BLaER1 treated with 17β-estradiol and CSF1 and Interleukin-3, amounts not matched to agents 10 nM and 100 nM (cell line): ENCODE results near the gene ARF5.
"Not testable (repeated sequence)": the region's sequence is repeated elsewhere in the genome, so short reads cannot be mapped to it uniquely, and the experiment has no call there.

Experiments
- H3K27ac ChIP-seq, 11 experiments: shearing (Covaris generic); formaldehyde crosslinking; 2 replicates each; pipeline ENCODE4 v1.8.1; 2022
- H3K27me3 ChIP-seq, 11 experiments: shearing (Covaris generic); formaldehyde crosslinking; 2 replicates each; pipeline ENCODE4 v1.8.1; 2022
- H3K36me3 ChIP-seq, 11 experiments: shearing (Covaris generic); formaldehyde crosslinking; 2 replicates each; pipeline ENCODE4 v1.8.1; 2022
- H3K4me1 ChIP-seq, 10 experiments: shearing (Covaris generic); formaldehyde crosslinking; 2 replicates each; pipeline ENCODE4 v1.8.1; 2022
- H3K4me2 ChIP-seq, 11 experiments: shearing (Covaris generic); formaldehyde crosslinking; 2 replicates each; pipeline ENCODE4 v1.8.1; 2022
- H3K4me3 ChIP-seq, 10 experiments: shearing (Covaris generic); formaldehyde crosslinking; 2 replicates each; pipeline ENCODE4 v1.8.1; 2022
- H3K9ac ChIP-seq, 11 experiments: shearing (Covaris generic); formaldehyde crosslinking; 2 replicates each; pipeline ENCODE4 v1.8.1; 2022
- H3K9me3 ChIP-seq, 11 experiments: shearing (Covaris generic); formaldehyde crosslinking; replicated peaks in 1 of 11; 2 replicates each; pipeline ENCODE4 v1.8.1; 2022
- H4K20me1 ChIP-seq, 11 experiments: shearing (Covaris generic); formaldehyde crosslinking; 2 replicates each; pipeline ENCODE4 v1.8.1; 2022
- Cebpa-rat ChIP-seq, 11 experiments: shearing (Covaris generic); IDR thresholded peaks; 2 replicates each; pipeline ENCODE4 v1.8.1; 2022

The ARF5 gene

DNA sequence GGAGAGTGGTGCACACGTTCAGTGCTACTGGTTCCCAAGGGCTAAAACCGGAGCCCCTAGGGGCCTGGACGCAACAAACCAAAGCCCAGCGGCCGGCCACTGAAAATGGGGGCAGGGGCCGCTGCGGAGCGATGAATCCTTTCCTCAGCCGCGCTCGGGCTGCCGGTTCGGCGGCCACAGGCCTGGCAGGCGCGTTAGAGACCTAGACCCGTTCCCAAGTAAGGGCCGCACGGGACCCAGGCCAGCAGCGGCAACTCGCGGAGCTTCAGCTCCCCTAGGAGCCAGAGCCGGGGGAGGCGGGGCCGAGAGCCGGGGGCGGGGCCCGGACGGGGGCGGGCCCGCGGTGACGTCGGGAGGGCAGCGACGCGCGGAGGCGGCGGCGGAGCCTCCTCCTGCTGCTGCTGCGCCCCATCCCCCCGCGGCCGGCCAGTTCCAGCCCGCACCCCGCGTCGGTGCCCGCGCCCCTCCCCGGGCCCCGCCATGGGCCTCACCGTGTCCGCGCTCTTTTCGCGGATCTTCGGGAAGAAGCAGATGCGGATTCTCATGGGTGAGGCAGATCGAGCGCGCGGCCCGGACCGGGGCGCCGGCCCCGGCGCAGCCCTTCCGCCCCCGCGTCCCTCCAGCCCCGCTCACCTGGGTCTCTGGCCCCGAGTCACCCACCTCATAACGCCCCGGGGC is at the start of gene ARF5:
ARF5 (plus strand) TSS at position 393 of the 678 bp plus-strand sequence; CDS start at position 481, 88 bp downstream.
- Histone ChIP-seq H3K9ac (peak within 1 kb of the TSS; percentile 85 to 97 (median 94)), H4K20me1 (peaks cover 18 to 44% (median 33%) of the 10 kb centered on the region in 11 experiments; a peak in 21 of 22 replicates)
- TF ChIP-seq Cebpa-rat (IDR thresholded peaks at IDR 0.05): no peak

DNA sequence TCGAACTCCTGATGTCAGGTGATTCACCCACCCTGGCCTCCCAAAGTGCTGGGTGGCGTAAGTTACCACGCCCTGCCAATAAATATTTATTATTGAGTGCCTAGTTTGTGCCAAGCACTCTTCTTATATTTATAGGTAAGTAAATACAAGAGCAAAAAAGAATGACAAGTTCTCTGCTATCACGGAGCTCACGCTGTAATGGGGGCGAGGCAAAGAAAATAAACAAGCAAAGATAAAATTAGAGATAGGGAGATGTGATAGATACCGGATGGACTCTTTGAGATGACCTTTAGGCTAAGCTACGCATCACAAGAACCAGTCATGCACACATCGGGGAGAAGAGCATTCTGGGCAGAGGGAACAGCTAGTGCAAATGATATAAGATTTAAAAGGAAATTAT is 49.1 kb upstream of the ARF5 start:
- H3K4me3 ChIP-seq: no peak overlapping the region
- H3K9ac ChIP-seq: no peak overlapping the region
- peaks cover 0 to 8% (median 0%) of the 10 kb centered on the region in 11 experiments; a peak in 3 of 22 replicates for H3K9me3 ChIP-seq
- H3K4me1 ChIP-seq: no peaks in the 10 kb centered on the region
- no peak overlapping the region for H3K4me2 ChIP-seq
- H4K20me1 ChIP-seq: no peaks in the 10 kb centered on the region
- no peak overlapping the region for H3K27ac ChIP-seq
- TF ChIP-seq Cebpa-rat (IDR thresholded peaks at IDR 0.05): no peak
- no peaks in the 10 kb centered on the region for H3K27me3 ChIP-seq
- no peaks in the 10 kb centered on the region for H3K36me3 ChIP-seq

More for the DNA sequence above, at the start of gene ARF5:
- Histone ChIP-seq H3K4me1 (peaks cover 41 to 52% (median 45%) of the 10 kb centered on the region in 10 experiments), H3K27ac (peak within 1 kb of the TSS; percentile 83 to 94 (median 90)), H3K4me3 (peak within 1 kb of the TSS; percentile 81 to 99 (median 98)), H3K9me3 (no peaks in the 10 kb centered on the region), H3K4me2 (peak within 1 kb of the TSS; percentile 87 to 98 (median 93)), H3K36me3 (peaks cover 24 to 41% (median 31%) of the 10 kb centered on the region in 11 experiments), H3K27me3 (no peaks in the 10 kb centered on the region)

DNA sequence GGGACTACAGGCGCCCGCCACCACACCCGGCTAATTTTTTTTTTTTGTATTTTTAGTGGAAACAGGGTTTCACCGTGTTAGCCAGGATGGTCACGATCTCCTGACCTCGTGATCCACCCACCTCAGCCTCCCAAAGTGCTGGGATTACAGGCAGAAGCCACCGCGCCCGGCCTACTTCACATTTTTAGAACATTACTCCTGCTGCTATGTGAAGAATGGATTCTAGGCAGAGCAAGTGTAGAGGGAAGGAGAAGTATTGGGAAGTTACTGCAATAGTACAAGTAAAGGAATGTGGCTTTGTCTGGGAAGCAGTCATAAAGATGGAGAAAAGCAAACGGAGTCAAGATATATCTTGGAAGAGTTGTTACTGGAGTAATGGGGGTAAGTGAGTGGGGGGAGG is 47.8 kb upstream of the ARF5 start:
- H3K27ac ChIP-seq, H3K36me3 ChIP-seq, H3K4me2 ChIP-seq: not testable (repeated sequence)

DNA sequence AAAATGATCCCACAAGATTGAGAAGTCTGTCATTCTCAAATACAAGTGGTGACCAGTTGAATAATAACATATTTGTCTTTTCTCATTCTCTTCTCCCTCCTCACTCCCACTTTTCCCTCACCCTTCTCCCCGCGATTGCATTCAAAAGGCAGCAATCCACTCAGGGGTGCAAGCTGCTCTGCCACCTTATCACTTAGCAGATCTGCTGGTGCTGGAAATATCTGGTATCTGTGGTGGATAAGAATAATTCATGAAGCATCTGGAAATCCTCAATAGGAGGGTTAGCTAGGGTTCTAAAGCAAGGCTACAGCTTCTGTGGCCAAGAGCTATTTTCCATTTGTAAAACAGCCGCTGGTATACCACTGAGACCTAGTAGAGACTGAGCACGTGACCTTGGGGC is 46.7 kb upstream of the ARF5 start:
- Histone ChIP-seq H3K4me3 (no peak overlapping the region), H3K27me3 (no peaks in the 10 kb centered on the region), H3K9me3 (peaks cover 16 to 29% (median 22%) of the 10 kb centered on the region in 11 experiments), H4K20me1 (no peaks in the 10 kb centered on the region), H3K27ac (no peak overlapping the region), H3K9ac (no peak overlapping the region), H3K4me2 (no peak overlapping the region), H3K4me1 (no peaks in the 10 kb centered on the region), H3K36me3 (peaks cover 0 to 7% (median 0%) of the 10 kb centered on the region in 11 experiments; a peak in 2 of 22 replicates)
- TF ChIP-seq Cebpa-rat (IDR thresholded peaks at IDR 0.05): no peak

More for the DNA sequence above, 47.8 kb upstream of the ARF5 start:
- peaks cover 6 to 18% (median 11%) of the 10 kb centered on the region in 11 experiments for H3K9me3 ChIP-seq
- H3K27me3 ChIP-seq, H4K20me1 ChIP-seq, H3K9ac ChIP-seq, H3K4me3 ChIP-seq, H3K4me1 ChIP-seq: not testable (repeated sequence)

DNA sequence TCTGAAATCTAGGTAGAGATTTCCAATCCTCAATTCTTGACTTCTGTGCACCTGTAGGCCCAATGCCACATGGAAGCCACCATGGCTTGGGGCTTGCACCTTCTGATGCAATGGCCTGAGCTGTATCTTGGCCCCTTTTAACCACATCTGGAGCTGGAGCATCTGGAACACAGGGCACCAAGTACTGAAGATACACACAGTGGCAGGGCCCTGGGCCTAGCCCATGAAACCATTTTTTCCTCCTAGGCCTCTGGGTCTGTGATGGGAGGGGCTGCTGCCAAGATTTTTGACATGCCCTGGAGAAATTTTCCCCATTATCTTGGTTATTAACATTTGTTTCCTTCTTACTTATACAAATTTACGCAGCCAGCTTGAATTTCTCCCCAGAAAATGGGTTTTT is 41.9 kb upstream of the ARF5 start:
- Histone ChIP-seq H3K4me2 (no peak overlapping the region), H3K27me3 (no peaks in the 10 kb centered on the region), H4K20me1 (no peaks in the 10 kb centered on the region), H3K9me3 (peaks cover 25 to 36% (median 31%) of the 10 kb centered on the region in 11 experiments), H3K4me3 (no peak overlapping the region), H3K9ac (no peak overlapping the region), H3K27ac (no peak overlapping the region), H3K36me3 (peaks cover 0 to 7% (median 0%) of the 10 kb centered on the region in 11 experiments; a peak in 2 of 22 replicates), H3K4me1 (no peaks in the 10 kb centered on the region)
- TF ChIP-seq Cebpa-rat (IDR thresholded peaks at IDR 0.05): no peak

DNA sequence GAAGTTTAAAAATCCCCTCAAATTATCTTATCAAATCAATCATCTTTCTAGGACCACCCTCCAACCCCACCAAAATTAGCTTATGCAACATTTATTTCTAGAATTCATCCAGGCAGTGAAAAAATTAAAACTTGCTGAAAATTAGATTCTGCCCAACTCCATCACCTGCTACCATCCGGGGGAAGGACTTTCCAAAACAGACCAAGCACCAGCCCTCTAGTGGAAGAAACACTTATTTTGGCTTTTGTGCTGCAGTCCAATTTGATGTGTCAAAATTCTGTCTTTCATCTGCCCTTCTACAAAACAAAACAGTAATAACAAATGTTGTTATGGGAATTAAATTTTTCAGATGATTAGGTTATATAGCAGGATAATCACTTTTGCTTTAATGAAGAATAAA is 38.0 kb upstream of the ARF5 start:
- Histone ChIP-seq H3K36me3 (peaks cover 0 to 7% (median 0%) of the 10 kb centered on the region in 11 experiments; a peak in 2 of 22 replicates), H3K4me1 (no peaks in the 10 kb centered on the region), H3K27ac (no peak overlapping the region), H3K9ac (no peak overlapping the region), H3K27me3 (no peaks in the 10 kb centered on the region), H3K4me2 (no peak overlapping the region), H3K9me3 (peaks cover 22 to 29% (median 23%) of the 10 kb centered on the region in 11 experiments), H3K4me3 (no peak overlapping the region), H4K20me1 (no peaks in the 10 kb centered on the region)
- TF ChIP-seq Cebpa-rat (IDR thresholded peaks at IDR 0.05): no peak

DNA sequence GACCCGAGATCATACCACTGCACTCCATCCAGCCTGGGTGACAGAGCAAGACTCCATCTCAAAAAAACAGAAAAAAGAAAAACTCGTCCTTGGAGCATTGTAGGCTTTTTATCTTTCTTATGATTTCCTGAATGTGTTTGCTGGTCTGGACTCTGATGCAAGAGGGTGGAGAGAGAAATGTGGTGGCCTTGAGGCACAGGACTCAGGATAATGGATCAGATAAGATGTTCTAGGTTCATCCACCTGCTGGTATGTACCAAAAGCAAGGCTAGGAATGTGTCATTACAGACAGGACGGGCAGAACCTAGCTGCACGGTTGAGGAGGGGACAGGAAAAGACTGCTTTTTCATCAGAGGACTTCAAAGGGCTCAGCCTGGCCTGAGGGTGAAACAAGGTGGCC is 36.3 kb upstream of the ARF5 start:
- Histone ChIP-seq H3K4me2 (no peak overlapping the region), H3K36me3 (no peaks in the 10 kb centered on the region), H3K9me3 (peaks cover 5 to 12% (median 6%) of the 10 kb centered on the region in 11 experiments; a peak in 20 of 22 replicates), H3K4me3 (no peak overlapping the region), H3K4me1 (no peaks in the 10 kb centered on the region), H4K20me1 (no peaks in the 10 kb centered on the region), H3K27me3 (no peaks in the 10 kb centered on the region), H3K9ac (no peak overlapping the region), H3K27ac (no peak overlapping the region)
- no peak for TF ChIP-seq Cebpa-rat (IDR thresholded peaks at IDR 0.05)

DNA sequence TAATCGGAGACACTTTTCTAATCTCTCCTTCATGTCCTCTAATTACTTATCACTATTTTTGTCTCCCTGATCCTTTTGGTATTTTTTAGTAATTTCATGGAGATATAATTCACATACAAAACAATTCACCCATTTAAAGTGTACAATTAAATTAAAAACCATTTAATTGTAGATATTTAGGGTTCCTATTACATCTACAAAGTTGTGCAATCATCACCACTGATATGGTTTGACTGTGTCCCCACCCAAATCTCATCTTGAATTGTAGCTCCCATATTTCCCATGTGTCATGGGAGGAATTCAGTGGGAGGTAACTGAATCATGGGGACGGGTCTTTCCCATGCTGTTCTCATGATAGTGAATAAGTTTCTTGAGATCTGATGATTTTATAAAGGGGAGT is 31.8 kb upstream of the ARF5 start:
- Histone ChIP-seq H3K4me3 (no peak overlapping the region), H3K9me3 (peaks cover 0 to 4% (median 0%) of the 10 kb centered on the region in 11 experiments; a peak in 3 of 22 replicates), H3K4me1 (no peaks in the 10 kb centered on the region), H3K27me3 (no peaks in the 10 kb centered on the region), H3K9ac (no peak overlapping the region), H3K4me2 (no peak overlapping the region), H3K36me3 (no peaks in the 10 kb centered on the region), H3K27ac (no peak overlapping the region), H4K20me1 (no peaks in the 10 kb centered on the region)
- peak in 1 of 11 experiments; percentile 25; a peak in 1 of 22 replicates for TF ChIP-seq Cebpa-rat (IDR thresholded peaks at IDR 0.05)

DNA sequence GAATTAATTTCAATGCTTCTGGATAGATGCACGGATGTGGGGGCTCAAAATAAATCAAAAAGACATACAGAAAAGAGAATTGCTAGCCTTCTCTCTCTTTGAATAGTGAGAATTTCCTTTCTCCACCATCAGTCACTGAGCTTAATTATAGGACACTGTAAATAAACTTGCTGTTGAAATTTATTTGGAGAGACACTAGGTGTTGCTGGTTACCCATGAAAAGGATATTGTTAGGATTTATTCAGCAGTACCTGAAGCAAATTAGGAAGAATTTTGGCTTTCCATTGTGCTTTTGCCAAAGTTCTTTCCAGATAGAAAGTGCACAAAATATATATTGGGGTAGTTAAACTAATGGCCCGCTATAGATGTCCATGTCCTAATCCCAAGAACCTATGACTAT is 30.4 kb upstream of the ARF5 start:
- TF ChIP-seq Cebpa-rat (IDR thresholded peaks at IDR 0.05): no peak
- no peaks in the 10 kb centered on the region for H3K27me3 ChIP-seq
- H4K20me1 ChIP-seq: no peaks in the 10 kb centered on the region
- no peak overlapping the region for H3K4me2 ChIP-seq
- peaks cover 0 to 4% (median 0%) of the 10 kb centered on the region in 11 experiments; a peak in 5 of 22 replicates for H3K9me3 ChIP-seq
- H3K36me3 ChIP-seq: no peaks in the 10 kb centered on the region
- no peaks in the 10 kb centered on the region for H3K4me1 ChIP-seq
- no peak overlapping the region for H3K9ac ChIP-seq
- no peak overlapping the region for H3K27ac ChIP-seq
- no peak overlapping the region for H3K4me3 ChIP-seq

DNA sequence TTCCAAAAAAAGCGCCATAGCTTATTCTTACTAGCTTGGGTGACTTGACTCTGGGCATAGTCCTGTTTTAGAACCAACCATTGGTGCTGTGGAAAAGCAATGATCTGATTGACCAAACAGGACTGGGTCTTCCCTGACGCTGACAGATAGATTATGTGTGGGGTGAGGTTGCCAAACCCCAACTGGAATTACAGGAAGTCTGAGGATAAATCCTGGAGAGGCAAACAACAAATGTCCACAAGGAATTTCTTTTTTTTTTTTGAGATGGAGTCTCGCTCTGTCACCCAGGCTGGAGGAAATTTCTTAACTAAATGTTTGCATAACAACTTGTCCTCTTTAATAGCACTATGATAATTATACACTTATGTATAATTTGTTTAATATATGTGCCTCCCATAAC is 22.0 kb upstream of the ARF5 start:
- no peaks in the 10 kb centered on the region for H3K4me1 ChIP-seq
- H3K4me2 ChIP-seq: no peak overlapping the region
- no peak overlapping the region for H3K4me3 ChIP-seq
- peaks cover 0 to 22% (median 8%) of the 10 kb centered on the region in 11 experiments; a peak in 14 of 22 replicates for H3K9me3 ChIP-seq
- no peak for TF ChIP-seq Cebpa-rat (IDR thresholded peaks at IDR 0.05)
- H3K36me3 ChIP-seq: peaks cover 0 to 7% (median 0%) of the 10 kb centered on the region in 11 experiments; a peak in 2 of 22 replicates
- H3K27me3 ChIP-seq: no peaks in the 10 kb centered on the region
- no peaks in the 10 kb centered on the region for H4K20me1 ChIP-seq
- H3K27ac ChIP-seq: no peak overlapping the region
- H3K9ac ChIP-seq: no peak overlapping the region

DNA sequence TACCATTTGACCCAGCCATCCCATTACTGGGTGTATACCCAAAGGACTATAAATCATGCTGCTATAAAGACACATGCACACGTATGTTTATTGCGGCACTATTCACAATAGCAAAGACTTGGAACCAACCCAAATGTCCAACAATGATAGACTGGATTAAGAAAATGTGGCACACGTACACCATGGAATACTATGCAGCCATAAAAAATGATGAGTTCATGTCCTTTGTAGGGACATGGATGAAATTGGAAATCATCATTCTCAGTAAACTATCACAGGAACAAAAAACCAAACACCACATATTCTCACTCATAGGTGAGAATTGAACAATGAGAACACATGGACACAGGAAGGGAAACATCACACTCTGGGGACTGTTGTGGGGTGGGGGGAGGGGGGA is 20.2 kb upstream of the ARF5 start:
- not testable (repeated sequence) for H4K20me1 ChIP-seq, H3K27me3 ChIP-seq, H3K4me1 ChIP-seq, H3K4me3 ChIP-seq, H3K27ac ChIP-seq, H3K4me2 ChIP-seq, H3K36me3 ChIP-seq, H3K9ac ChIP-seq
- peaks cover 0 to 18% (median 8%) of the 10 kb centered on the region in 11 experiments; a peak in 14 of 22 replicates for H3K9me3 ChIP-seq
